Caco-2 (cell line): ENCODE measurements around the gene MDN1. TPM values are rescaled to one million over a fixed set of nuclear protein-coding genes. Genes with fewer than 3 reads are reported as not detected.
A peak's percentile ranks its signal among the peaks of the same experiment; 100 is the strongest.
"Not testable (repeated sequence)": the region's sequence is repeated elsewhere in the genome, so short reads cannot be mapped to it uniquely, and the experiment has no call there.

Source experiments
- BruUV-seq: library from RNA; stranded (reverse); fragments of 400-500 nt; replicated peaks from 2 replicates; lab custom pipeline; 2021; lab: Mats Ljungman, UMichigan
- CTCF ChIA-PET: fragments of 300-600 bp; sonication (Branson Sonifier 250); formaldehyde crosslinking; loops from one replicate; lab custom pipeline; 2022; ENCODE audit warnings: antibody characterized with exemption; lab: Charles Lee
- POLR2A ChIA-PET: fragments of 300-600 bp; sonication (Branson Sonifier 250); formaldehyde crosslinking; loops from one replicate; lab custom pipeline; 2022; ENCODE audit warnings: antibody characterized with exemption; lab: Charles Lee
- DNase-seq, 2 experiments: peaks; one replicate each; pipeline versions ENCODE4 v3.0.0 to v3.0.0-alpha.2; 2020 to 2022
- H3K27me3 ChIP-seq: replicated peaks from 2 replicates; pipeline ENCODE4 v1.6.0; 2011; ENCODE audit warnings: low read length; ENCODE audit not compliant: control insufficient read depth, insufficient read depth
- H3K36me3 ChIP-seq: 2 replicates; pipeline ENCODE4 v1.5.1; 2011; ENCODE audit warnings: low read length; ENCODE audit not compliant: control insufficient read depth, insufficient read depth
- H3K4me1 ChIP-seq: fragments of 250-450 bp; sonication (Bioruptor Pico); 2 replicates; pipeline ENCODE4 v1.5.1; 2020; ENCODE audit warnings: mild to moderate bottlenecking
- H3K4me3 ChIP-seq: 2 replicates; pipeline ENCODE4 v1.5.1; 2011; ENCODE audit warnings: low read depth, mild to moderate bottlenecking, control low read depth, low read length
- H3K9me3 ChIP-seq: fragments of 250-450 bp; sonication (Bioruptor Pico); 2 replicates; pipeline ENCODE4 v1.5.1; 2020; ENCODE audit warnings: mild to moderate bottlenecking, moderate library complexity
- H3K27ac Mint-ChIP-seq: one replicate; pipeline ENCODE4 v1.8.0; 2022; ENCODE audit warnings: mixed read lengths; ENCODE audit not compliant: unreplicated experiment
- H3K27me3 Mint-ChIP-seq: one replicate; pipeline ENCODE4 v1.8.0; 2022; ENCODE audit warnings: mixed read lengths; ENCODE audit not compliant: insufficient read depth, unreplicated experiment
- H3K36me3 Mint-ChIP-seq: one replicate; pipeline ENCODE4 v1.8.0; 2022; ENCODE audit warnings: mild to moderate bottlenecking, mixed read lengths; ENCODE audit not compliant: insufficient read depth, unreplicated experiment
- H3K4me1 Mint-ChIP-seq: one replicate; pipeline ENCODE4 v1.8.0; 2022; ENCODE audit warnings: low read depth, mixed read lengths; ENCODE audit not compliant: unreplicated experiment
- H3K4me3 Mint-ChIP-seq: one replicate; pipeline ENCODE4 v1.8.0; 2022; ENCODE audit warnings: mild to moderate bottlenecking, moderate library complexity, mixed read lengths; ENCODE audit not compliant: unreplicated experiment
- H3K9me3 Mint-ChIP-seq: one replicate; pipeline ENCODE4 v1.8.0; 2022; ENCODE audit warnings: mixed read lengths; ENCODE audit not compliant: unreplicated experiment
- CTCF ChIP-seq, 2 experiments: fragments of 200-600 bp in 1 of 2; IDR thresholded peaks; 1 replicate in 1 of 2; 2 replicates in 1 of 2; pipeline versions ENCODE4 v1.5.1 to v1.8.0; 2011 to 2022; ENCODE audit warnings: antibody characterized with exemption in 1 of 2, control low read depth in 1 of 2, inconsistent platforms in 1 of 2, low read depth in 1 of 2, low read length in 1 of 2, mild to moderate bottlenecking in 1 of 2, moderate library complexity in 1 of 2; ENCODE audit not compliant: insufficient read depth in 1 of 2, severe bottlenecking in 1 of 2, unreplicated experiment in 1 of 2
- intact Hi-C: fragments of 100-400 bp; cut with micrococcal nuclease; formaldehyde crosslinking; loops from one replicate; pipeline ENCODE4 v1.10.0; 2022; ENCODE audit not compliant: unreplicated experiment
- total RNA-seq: library from RNA; stranded (reverse); gene quantifications from 2 replicates; pipeline ENCODE4 v1.2.3, GENCODE V29; 2022

MDN1 gene
- total RNA-seq, 1 experiment from 2014 or later, result 49.0 TPM

- H3K27me3 Mint-ChIP-seq, result no peaks in the 10 kb centered on the region
- H3K27ac Mint-ChIP-seq, result no peak overlapping the region
- Histone ChIP-seq H3K4me1 (peaks cover 22% of the 10 kb centered on the region), H3K4me3 (no peak overlapping the region), H3K27me3 (no peaks in the 10 kb centered on the region), H3K36me3 (peaks cover 4% of the 10 kb centered on the region), H3K9me3 (peaks cover 24% of the 10 kb centered on the region)
- no peak for DNase-seq
- peaks cover 82% of the 10 kb centered on the region for H3K36me3 Mint-ChIP-seq
- no peak overlapping the region for H3K4me3 Mint-ChIP-seq
- intact Hi-C loops, result no loop called here
- H3K4me1 Mint-ChIP-seq, result peaks cover 25% of the 10 kb centered on the region
- POLR2A ChIA-PET, result no interaction called here
- no TSS peak for BruUV-seq
- no peak for TF ChIP-seq CTCF (IDR thresholded peaks at IDR 0.05; ENCODE audit: insufficient read depth in 1 of 2, low read depth in 1 of 2, low read length in 1 of 2, severe bottlenecking in 1 of 2, unreplicated experiment in 1 of 2)
- peaks cover 15% of the 10 kb centered on the region for H3K9me3 Mint-ChIP-seq
- CTCF ChIA-PET, result no interaction called here
Measured at GRCh38 chr6:89786970-89787369, 32.6 kb downstream of the MDN1 start.

- TF ChIP-seq CTCF (IDR thresholded peaks at IDR 0.05; ENCODE audit: insufficient read depth in 1 of 2, low read depth in 1 of 2, low read length in 1 of 2, severe bottlenecking in 1 of 2, unreplicated experiment in 1 of 2), result no peak
- H3K27me3 ChIP-seq, result no peaks in the 10 kb centered on the region
- intact Hi-C loops, result no loop called here
- H3K36me3 ChIP-seq, result peaks cover 5% of the 10 kb centered on the region
- no peak overlapping the region for H3K4me3 ChIP-seq
- no peak overlapping the region for H3K27ac Mint-ChIP-seq
- H3K9me3 Mint-ChIP-seq, result peaks cover 15% of the 10 kb centered on the region
- no peak for DNase-seq
- ChIA-PET POLR2A (no interaction called here), CTCF (no interaction called here)
- H3K4me3 Mint-ChIP-seq, result no peak overlapping the region
- peaks cover 25% of the 10 kb centered on the region for H3K4me1 Mint-ChIP-seq
- BruUV-seq, result no TSS peak
- H3K9me3 ChIP-seq, result peaks cover 33% of the 10 kb centered on the region
- H3K27me3 Mint-ChIP-seq, result no peaks in the 10 kb centered on the region
- peaks cover 25% of the 10 kb centered on the region for H3K4me1 ChIP-seq
- H3K36me3 Mint-ChIP-seq, result peaks cover 97% of the 10 kb centered on the region
Measured at GRCh38 chr6:89784838-89785237, 34.8 kb downstream of the MDN1 start.

- not testable (repeated sequence) for H3K27me3 Mint-ChIP-seq
- peak overlapping the region; percentile 81 for H3K27ac Mint-ChIP-seq
Measured at GRCh38 chr6:89783293-89783692, 36.3 kb downstream of the MDN1 start.

More at GRCh38 chr6:89783293-89783692, 36.3 kb downstream of the MDN1 start:
- intact Hi-C loops, BruUV-seq, H3K4me3 ChIP-seq, CTCF ChIA-PET, H3K36me3 ChIP-seq, H3K27me3 ChIP-seq: not testable (repeated sequence)
- Mint-ChIP-seq H3K36me3 (peaks cover 95% of the 10 kb centered on the region), H3K4me1 (peaks cover 13% of the 10 kb centered on the region), H3K4me3 (peak overlapping the region; percentile 4), H3K9me3 (peaks cover 15% of the 10 kb centered on the region)
- Histone ChIP-seq H3K4me1 (peaks cover 25% of the 10 kb centered on the region), H3K9me3 (peaks cover 33% of the 10 kb centered on the region)
- POLR2A ChIA-PET, result interaction anchor here (0.6 kb wide), 1 partner anchor 698 kb away, joined by 3 read pairs; no protein-coding TSS in a partner anchor
- DNase-seq, result peak; percentile 81 to 88
